Bronchial epithelial cell (primary cell): ENCODE data around the gene SLC5A5. TPM values are rescaled to one million over a fixed set of nuclear protein-coding genes. Genes with fewer than 3 reads are reported as not detected.

Experiments
- DNase-seq: peaks from one replicate; pipeline ENCODE4 v3.0.0-alpha.2; 2010; ENCODE audit warnings: low read depth
- FAIRE-seq: peaks from 2 replicates; lab custom pipeline; 2011; peaks lifted over from hg19 to GRCh38; lab: Jason Lieb, UNC
- H3K27me3 ChIP-seq: 2 replicates; pipeline ENCODE4 v1.5.1; 2011; ENCODE audit warnings: low read length; ENCODE audit not compliant: control insufficient read depth, insufficient read depth
- H3K36me3 ChIP-seq: 2 replicates; pipeline ENCODE4 v1.5.1; 2011; ENCODE audit warnings: low read length; ENCODE audit not compliant: control insufficient read depth, insufficient read depth
- H3K4me3 ChIP-seq: 2 replicates; pipeline ENCODE4 v1.5.1; 2011; ENCODE audit warnings: mild to moderate bottlenecking, low read depth, low read length, control low read depth
- total RNA-seq: library from RNA; depleted of rRNA; stranded (reverse); fragments of >200 nt; gene quantifications from 2 replicates; pipeline ENCODE4 v1.2.1, GENCODE V29; 2014
- TF ChIP-seq, protein P1 (sequence below): IDR thresholded peaks from 2 replicates; pipeline ENCODE4 v1.5.1; 2011; ENCODE audit warnings: mild to moderate bottlenecking, moderate library complexity, low read length, control low read depth, inconsistent platforms; ENCODE audit not compliant: insufficient read depth, severe bottlenecking

The SLC5A5 gene
- total RNA-seq, 1 donor from 2014 or later = under 0.01 TPM

DNA sequence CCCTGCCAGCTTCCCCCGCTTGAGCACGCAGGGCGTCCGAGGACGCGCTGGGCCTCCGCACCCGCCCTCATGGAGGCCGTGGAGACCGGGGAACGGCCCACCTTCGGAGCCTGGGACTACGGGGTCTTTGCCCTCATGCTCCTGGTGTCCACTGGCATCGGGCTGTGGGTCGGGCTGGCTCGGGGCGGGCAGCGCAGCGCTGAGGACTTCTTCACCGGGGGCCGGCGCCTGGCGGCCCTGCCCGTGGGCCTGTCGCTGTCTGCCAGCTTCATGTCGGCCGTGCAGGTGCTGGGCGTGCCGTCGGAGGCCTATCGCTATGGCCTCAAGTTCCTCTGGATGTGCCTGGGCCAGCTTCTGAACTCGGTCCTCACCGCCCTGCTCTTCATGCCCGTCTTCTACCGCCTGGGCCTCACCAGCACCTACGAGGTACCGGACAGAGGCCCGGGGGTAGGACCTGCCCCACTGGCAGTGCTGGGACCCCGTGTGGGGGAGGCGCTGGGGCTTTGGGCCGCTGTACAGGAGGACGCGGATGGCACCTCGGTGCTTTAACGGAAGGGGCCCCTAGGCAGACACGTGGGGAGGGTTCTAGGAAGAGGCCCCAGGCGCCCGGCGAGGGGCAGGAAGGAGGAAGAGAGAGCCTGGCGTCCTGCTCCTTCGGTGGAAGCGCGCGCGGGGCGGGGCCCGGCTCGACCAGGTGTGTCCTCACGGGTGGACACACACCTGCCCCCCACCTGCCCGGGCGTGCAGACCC, 681 bp downstream of the SLC5A5 start:
- TF ChIP-seq, protein P1, sequence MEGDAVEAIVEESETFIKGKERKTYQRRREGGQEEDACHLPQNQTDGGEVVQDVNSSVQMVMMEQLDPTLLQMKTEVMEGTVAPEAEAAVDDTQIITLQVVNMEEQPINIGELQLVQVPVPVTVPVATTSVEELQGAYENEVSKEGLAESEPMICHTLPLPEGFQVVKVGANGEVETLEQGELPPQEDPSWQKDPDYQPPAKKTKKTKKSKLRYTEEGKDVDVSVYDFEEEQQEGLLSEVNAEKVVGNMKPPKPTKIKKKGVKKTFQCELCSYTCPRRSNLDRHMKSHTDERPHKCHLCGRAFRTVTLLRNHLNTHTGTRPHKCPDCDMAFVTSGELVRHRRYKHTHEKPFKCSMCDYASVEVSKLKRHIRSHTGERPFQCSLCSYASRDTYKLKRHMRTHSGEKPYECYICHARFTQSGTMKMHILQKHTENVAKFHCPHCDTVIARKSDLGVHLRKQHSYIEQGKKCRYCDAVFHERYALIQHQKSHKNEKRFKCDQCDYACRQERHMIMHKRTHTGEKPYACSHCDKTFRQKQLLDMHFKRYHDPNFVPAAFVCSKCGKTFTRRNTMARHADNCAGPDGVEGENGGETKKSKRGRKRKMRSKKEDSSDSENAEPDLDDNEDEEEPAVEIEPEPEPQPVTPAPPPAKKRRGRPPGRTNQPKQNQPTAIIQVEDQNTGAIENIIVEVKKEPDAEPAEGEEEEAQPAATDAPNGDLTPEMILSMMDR = no peak
- no peak for DNase-seq
- FAIRE-seq = no peak
- Histone ChIP-seq H3K27me3 (peaks cover 23% of the 10 kb centered on the region), H3K36me3 (no peaks in the 10 kb centered on the region), H3K4me3 (no peak overlapping the region)

DNA sequence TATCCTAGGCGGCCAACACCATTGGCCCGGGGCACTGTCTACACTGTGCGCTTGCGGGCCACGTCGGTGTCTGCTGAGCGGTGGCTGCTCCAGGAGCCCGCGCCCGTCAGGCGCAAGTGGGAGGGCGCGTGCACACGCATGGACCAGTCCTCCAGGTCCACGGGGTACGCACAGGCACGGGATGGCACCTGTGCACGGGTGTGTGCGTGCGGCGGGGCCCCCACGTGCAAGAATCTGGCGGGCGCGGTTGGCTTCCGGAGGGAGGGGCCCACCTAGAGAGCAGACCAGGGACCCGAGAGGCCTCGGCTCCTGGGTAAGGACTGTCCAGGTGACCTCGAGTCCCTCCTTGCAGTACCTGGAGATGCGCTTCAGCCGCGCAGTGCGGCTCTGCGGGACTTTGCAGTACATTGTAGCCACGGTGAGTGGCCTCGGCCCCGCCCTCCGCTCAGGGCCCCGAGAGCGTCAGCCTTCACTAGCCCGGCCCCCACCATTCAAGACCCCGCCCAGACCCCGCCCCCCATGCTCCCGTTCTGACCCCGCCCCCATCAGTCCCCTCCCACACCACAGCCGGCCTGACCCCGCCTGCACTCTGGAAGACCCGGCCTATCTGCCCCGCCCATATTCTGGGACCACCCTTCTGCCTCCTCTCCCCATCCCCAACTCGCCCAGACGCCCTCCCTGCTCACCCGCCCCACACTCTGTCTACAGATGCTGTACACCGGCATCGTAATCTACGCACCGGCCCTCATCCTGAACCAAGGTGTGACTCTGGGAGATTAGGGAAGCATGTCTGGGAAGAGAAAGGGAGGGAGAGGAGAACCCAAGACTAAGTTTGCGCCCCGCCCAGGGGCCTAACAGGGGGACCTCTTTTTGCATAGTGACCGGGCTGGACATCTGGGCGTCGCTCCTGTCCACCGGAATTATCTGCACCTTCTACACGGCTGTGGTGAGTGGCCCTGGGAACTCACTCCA, 2.3 kb downstream of the SLC5A5 start:
- Histone ChIP-seq H3K27me3 (peaks cover 23% of the 10 kb centered on the region), H3K4me3 (no peak overlapping the region)

DNA sequence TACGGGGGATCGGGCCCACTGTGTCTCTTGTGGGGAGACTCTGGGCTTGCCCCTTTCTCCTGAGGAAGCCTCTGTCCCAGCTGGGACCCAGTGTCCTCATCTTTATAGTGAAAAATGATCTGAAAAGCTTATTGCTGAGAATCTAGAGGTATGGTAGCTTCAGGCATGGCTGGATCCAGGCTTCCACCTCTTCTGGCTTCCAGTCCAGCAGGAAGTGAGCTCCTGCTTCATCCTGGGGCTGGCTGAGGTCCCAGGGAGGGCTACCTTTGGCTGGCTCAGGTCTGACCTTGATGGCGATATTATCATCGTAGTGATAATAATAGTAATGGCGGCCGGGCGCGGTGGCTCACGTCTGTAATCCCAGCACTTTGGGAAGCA, 3.0 kb downstream of the SLC5A5 start:
- Histone ChIP-seq H3K4me3 (no peak overlapping the region), H3K36me3 (no peaks in the 10 kb centered on the region), H3K27me3 (peaks cover 23% of the 10 kb centered on the region)
- TF ChIP-seq, protein P1 = no peak
- FAIRE-seq (no peak), DNase-seq (no peak)

More for the DNA sequence above, 2.3 kb downstream of the SLC5A5 start:
- TF ChIP-seq, protein P1 = no peak
- FAIRE-seq (no peak), DNase-seq (peak; percentile 27)
- H3K36me3 ChIP-seq = no peaks in the 10 kb centered on the region

DNA sequence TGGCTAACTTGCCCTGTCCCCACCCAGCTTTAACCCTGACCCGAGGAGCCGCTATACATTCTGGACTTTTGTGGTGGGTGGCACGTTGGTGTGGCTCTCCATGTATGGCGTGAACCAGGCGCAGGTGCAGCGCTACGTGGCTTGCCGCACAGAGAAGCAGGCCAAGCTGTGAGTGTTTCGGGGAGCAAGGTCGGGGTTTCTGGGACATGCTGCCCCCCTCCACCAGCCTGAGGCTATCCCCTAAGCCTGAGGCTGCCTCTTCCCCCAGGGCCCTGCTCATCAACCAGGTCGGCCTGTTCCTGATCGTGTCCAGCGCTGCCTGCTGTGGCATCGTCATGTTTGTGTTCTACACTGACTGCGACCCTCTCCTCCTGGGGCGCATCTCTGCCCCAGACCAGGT, 6.0 kb downstream of the SLC5A5 start:
- no peak for DNase-seq
- H3K4me3 ChIP-seq = no peak overlapping the region
- peaks cover 3% of the 10 kb centered on the region for H3K27me3 ChIP-seq
- FAIRE-seq = no peak
- no peaks in the 10 kb centered on the region for H3K36me3 ChIP-seq
- TF ChIP-seq, protein P1 = no peak

DNA sequence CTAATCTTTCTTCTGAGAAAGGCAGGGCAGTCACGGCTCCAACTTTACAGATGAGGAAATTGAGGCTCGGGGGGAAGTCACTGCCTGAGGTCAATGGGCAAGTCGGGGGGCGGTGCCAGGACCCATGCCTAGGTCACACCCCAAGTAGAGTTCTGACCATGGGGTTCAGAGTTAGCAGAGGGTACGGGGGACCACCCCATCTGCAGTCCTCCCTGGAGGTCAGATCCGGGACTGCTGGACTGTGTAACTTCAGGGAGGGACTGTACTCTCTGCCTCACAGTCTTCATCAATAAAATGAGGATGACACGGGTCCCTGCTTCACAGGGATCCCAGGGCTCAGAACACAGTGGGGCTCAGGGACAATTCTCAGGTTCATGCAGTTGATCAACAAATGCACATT, 7.7 kb downstream of the SLC5A5 start:
- Histone ChIP-seq H3K4me3 (no peak overlapping the region), H3K27me3 (no peaks in the 10 kb centered on the region), H3K36me3 (no peaks in the 10 kb centered on the region)
- FAIRE-seq (no peak), DNase-seq (no peak)
- TF ChIP-seq, protein P1 = no peak
